ENCODE results near the gene KBTBD4.

DNA sequence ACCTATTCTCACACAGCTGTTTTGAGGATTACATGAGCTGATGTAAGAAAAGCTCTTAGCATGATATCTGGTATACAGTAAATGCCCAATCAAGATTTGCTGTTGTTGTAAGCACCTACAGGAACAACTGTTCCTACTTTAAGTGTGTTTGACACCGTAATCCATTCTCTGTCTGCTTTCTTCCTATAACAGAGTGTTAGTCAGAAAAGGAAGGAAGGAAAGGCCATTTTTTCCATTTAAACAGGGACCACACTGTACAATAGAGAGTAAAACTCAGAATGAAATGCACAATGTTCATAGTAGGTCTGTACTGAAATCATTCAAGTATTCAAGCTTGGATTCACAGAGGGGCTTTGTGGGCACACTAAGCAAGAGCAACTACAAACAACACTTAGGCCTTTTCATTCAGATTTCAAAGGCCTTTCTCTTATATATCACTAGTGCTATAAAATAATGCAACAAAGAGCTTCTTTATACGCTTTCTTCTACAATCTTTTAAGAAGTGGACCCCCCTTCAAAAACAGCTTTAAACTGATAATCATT lies 42.1 kb upstream of the KBTBD4 start:
- TF ChIP-seq, protein P1, sequence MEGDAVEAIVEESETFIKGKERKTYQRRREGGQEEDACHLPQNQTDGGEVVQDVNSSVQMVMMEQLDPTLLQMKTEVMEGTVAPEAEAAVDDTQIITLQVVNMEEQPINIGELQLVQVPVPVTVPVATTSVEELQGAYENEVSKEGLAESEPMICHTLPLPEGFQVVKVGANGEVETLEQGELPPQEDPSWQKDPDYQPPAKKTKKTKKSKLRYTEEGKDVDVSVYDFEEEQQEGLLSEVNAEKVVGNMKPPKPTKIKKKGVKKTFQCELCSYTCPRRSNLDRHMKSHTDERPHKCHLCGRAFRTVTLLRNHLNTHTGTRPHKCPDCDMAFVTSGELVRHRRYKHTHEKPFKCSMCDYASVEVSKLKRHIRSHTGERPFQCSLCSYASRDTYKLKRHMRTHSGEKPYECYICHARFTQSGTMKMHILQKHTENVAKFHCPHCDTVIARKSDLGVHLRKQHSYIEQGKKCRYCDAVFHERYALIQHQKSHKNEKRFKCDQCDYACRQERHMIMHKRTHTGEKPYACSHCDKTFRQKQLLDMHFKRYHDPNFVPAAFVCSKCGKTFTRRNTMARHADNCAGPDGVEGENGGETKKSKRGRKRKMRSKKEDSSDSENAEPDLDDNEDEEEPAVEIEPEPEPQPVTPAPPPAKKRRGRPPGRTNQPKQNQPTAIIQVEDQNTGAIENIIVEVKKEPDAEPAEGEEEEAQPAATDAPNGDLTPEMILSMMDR (IDR thresholded peaks at IDR 0.05) = no peak
- no peak for TF ChIP-seq POLR2A (IDR thresholded peaks at IDR 0.05)
